Measurements from ENCODE around the gene ZNG1F. TPM values are rescaled to one million over a fixed set of nuclear protein-coding genes. Genes with fewer than 3 reads are reported as not detected.
"Not testable (repeated sequence)": the region's sequence is repeated elsewhere in the genome, so short reads cannot be mapped to it uniquely, and the experiment has no call there.

ZNG1F gene
- total and polyA plus RNA-seq, 2 experiments from 2014 or later = 2.2 to 5.7 TPM

- peak; percentile 1 for DNase-seq
- in situ Hi-C loops (cut with MboI) = no loop called here
- TF ChIP-seq EZH2phosphoT487 (IDR thresholded peaks at IDR 0.05; ENCODE audit: insufficient read depth, low read depth) = no peak
- TF ChIP-seq EZH2 (IDR thresholded peaks at IDR 0.05; ENCODE audit: insufficient read depth, poor library complexity, severe bottlenecking) = no peak
These were observed 40.6 kb upstream of the ZNG1F start for GRCh38 chr9:41229408-41230401.

GRCh38 chr9:41219831-41220230, 30.7 kb upstream of the ZNG1F start:
- H3K27me3 ChIP-seq (replicated peaks; ENCODE audit: insufficient read depth); H3K79me2 ChIP-seq (ENCODE audit: insufficient read depth); H3K4me2 ChIP-seq (ENCODE audit: unreplicated experiment); H3F3A ChIP-seq (ENCODE audit: insufficient read depth); in situ Hi-C loops (cut with MboI); H3K9ac ChIP-seq; H2AFZ ChIP-seq; H3K4me3 ChIP-seq; DNase-seq; H3K36me3 ChIP-seq (ENCODE audit: low read depth); H3K4me1 ChIP-seq (ENCODE audit: insufficient read depth); H3K9me3 ChIP-seq (ENCODE audit: low read depth); H4K20me1 ChIP-seq (ENCODE audit: insufficient read depth); H3K9me2 ChIP-seq (ENCODE audit: insufficient read depth); H3K27ac ChIP-seq: not testable (repeated sequence)
- WGBS, 2 experiments (ENCODE audit: low coverage in 1 of 2, low lambda C conversion rate in 2 of 2, missing lambda C conversion rate in 2 of 2) = 43 to 46% methylated on average over 3 to 4 of the region's 4 CpGs

More at GRCh38 chr9:41229408-41230401, 40.6 kb upstream of the ZNG1F start:
- Histone ChIP-seq H3K4me3 (no peak overlapping the region), H3K27me3 (replicated peaks; ENCODE audit: insufficient read depth) (no peaks in the 10 kb centered on the region), H3K27ac (no peak overlapping the region), H2AFZ (no peak overlapping the region), H3K9ac (no peak overlapping the region), H3K9me3 (ENCODE audit: low read depth) (no peaks in the 10 kb centered on the region), H3K4me2 (ENCODE audit: unreplicated experiment) (no peak overlapping the region), H4K20me1 (ENCODE audit: insufficient read depth) (no peaks in the 10 kb centered on the region), H3K79me2 (ENCODE audit: insufficient read depth) (no peaks in the 10 kb centered on the region), H3F3A (ENCODE audit: insufficient read depth) (no peaks in the 10 kb centered on the region), H3K9me2 (ENCODE audit: insufficient read depth) (no peaks in the 10 kb centered on the region), H3K4me1 (ENCODE audit: insufficient read depth) (no peaks in the 10 kb centered on the region), H3K36me3 (ENCODE audit: low read depth) (no peaks in the 10 kb centered on the region)
- 39% methylated on average over 7 of the region's 7 CpGs for WGBS, 2 experiments (ENCODE audit: low coverage in 1 of 2, low lambda C conversion rate in 2 of 2, missing lambda C conversion rate in 2 of 2)

GRCh38 chr9:41188439-41188838, 678 bp downstream of the ZNG1F start:
- H3K9ac ChIP-seq; H3K27ac ChIP-seq; H3K27me3 ChIP-seq (replicated peaks; ENCODE audit: insufficient read depth); H2AFZ ChIP-seq; H3F3A ChIP-seq (ENCODE audit: insufficient read depth); H3K79me2 ChIP-seq (ENCODE audit: insufficient read depth); H3K9me2 ChIP-seq (ENCODE audit: insufficient read depth); H4K20me1 ChIP-seq (ENCODE audit: insufficient read depth); H3K36me3 ChIP-seq (ENCODE audit: low read depth); DNase-seq; H3K4me3 ChIP-seq; H3K9me3 ChIP-seq (ENCODE audit: low read depth); H3K4me1 ChIP-seq (ENCODE audit: insufficient read depth); in situ Hi-C loops (cut with MboI); H3K4me2 ChIP-seq (ENCODE audit: unreplicated experiment): not testable (repeated sequence)
- WGBS, 2 experiments (ENCODE audit: low coverage in 1 of 2, low lambda C conversion rate in 2 of 2, missing lambda C conversion rate in 2 of 2) = no CpG with 5 or more reads among the region's 11 CpGs

- DNase-seq; H3K27me3 ChIP-seq (replicated peaks; ENCODE audit: insufficient read depth); H3K4me1 ChIP-seq (ENCODE audit: insufficient read depth); H3K4me2 ChIP-seq (ENCODE audit: unreplicated experiment); in situ Hi-C loops (cut with MboI); H4K20me1 ChIP-seq (ENCODE audit: insufficient read depth); H3K27ac ChIP-seq; H3K4me3 ChIP-seq; H3F3A ChIP-seq (ENCODE audit: insufficient read depth); H3K9ac ChIP-seq; H3K36me3 ChIP-seq (ENCODE audit: low read depth); H3K79me2 ChIP-seq (ENCODE audit: insufficient read depth); H2AFZ ChIP-seq; H3K9me3 ChIP-seq (ENCODE audit: low read depth); H3K9me2 ChIP-seq (ENCODE audit: insufficient read depth): not testable (repeated sequence)
- 98 to 100% methylated on average over 2 to 3 of the region's 4 CpGs for WGBS, 2 experiments (ENCODE audit: low coverage in 1 of 2, low lambda C conversion rate in 2 of 2, missing lambda C conversion rate in 2 of 2)
These were observed 14.1 kb downstream of the ZNG1F start for GRCh38 chr9:41174994-41175393.

- H3K4me3 ChIP-seq; H3K27ac ChIP-seq; H3K79me2 ChIP-seq (ENCODE audit: insufficient read depth); in situ Hi-C loops (cut with MboI); H3K9ac ChIP-seq; H3K36me3 ChIP-seq (ENCODE audit: low read depth); H3F3A ChIP-seq (ENCODE audit: insufficient read depth); H3K9me3 ChIP-seq (ENCODE audit: low read depth); H3K9me2 ChIP-seq (ENCODE audit: insufficient read depth); H3K4me1 ChIP-seq (ENCODE audit: insufficient read depth); H2AFZ ChIP-seq; H4K20me1 ChIP-seq (ENCODE audit: insufficient read depth); DNase-seq; H3K27me3 ChIP-seq (replicated peaks; ENCODE audit: insufficient read depth); H3K4me2 ChIP-seq (ENCODE audit: unreplicated experiment): not testable (repeated sequence)
- WGBS, 2 experiments (ENCODE audit: low coverage in 1 of 2, low lambda C conversion rate in 2 of 2, missing lambda C conversion rate in 2 of 2) = 90% methylated on average over 13 of the region's 18 CpGs; no CpG with 5 or more reads in 1 of the 2 experiments
These were observed 39.0 kb downstream of the ZNG1F start for GRCh38 chr9:41150116-41150515.

GRCh38 chr9:41141878-41142277, 47.2 kb downstream of the ZNG1F start:
- H3K9me2 ChIP-seq (ENCODE audit: insufficient read depth); H3K9ac ChIP-seq; DNase-seq; H3K79me2 ChIP-seq (ENCODE audit: insufficient read depth); H3K36me3 ChIP-seq (ENCODE audit: low read depth); H3K9me3 ChIP-seq (ENCODE audit: low read depth); H3K4me1 ChIP-seq (ENCODE audit: insufficient read depth); H3F3A ChIP-seq (ENCODE audit: insufficient read depth); H3K27me3 ChIP-seq (replicated peaks; ENCODE audit: insufficient read depth); H3K27ac ChIP-seq; in situ Hi-C loops (cut with MboI); H2AFZ ChIP-seq; H3K4me3 ChIP-seq; H3K4me2 ChIP-seq (ENCODE audit: unreplicated experiment); H4K20me1 ChIP-seq (ENCODE audit: insufficient read depth): not testable (repeated sequence)
- 97 to 98% methylated on average over 2 of the region's 2 CpGs for WGBS, 2 experiments (ENCODE audit: low coverage in 1 of 2, low lambda C conversion rate in 2 of 2, missing lambda C conversion rate in 2 of 2)

GRCh38 chr9:41128581-41128980, 60.5 kb downstream of the ZNG1F start, which contains the start of gene FOXD4L6:
Gene FOXD4L6, minus strand, starts transcription at chr9:41128681. Its CDS starts 298 bp downstream, at chr9:41128383.
- H3K36me3 ChIP-seq (ENCODE audit: low read depth); H3K9ac ChIP-seq; DNase-seq; H3K4me3 ChIP-seq; H3K4me2 ChIP-seq (ENCODE audit: unreplicated experiment); H4K20me1 ChIP-seq (ENCODE audit: insufficient read depth); H2AFZ ChIP-seq; H3K4me1 ChIP-seq (ENCODE audit: insufficient read depth); H3K27ac ChIP-seq; H3K9me2 ChIP-seq (ENCODE audit: insufficient read depth); H3K79me2 ChIP-seq (ENCODE audit: insufficient read depth); H3F3A ChIP-seq (ENCODE audit: insufficient read depth); H3K27me3 ChIP-seq (replicated peaks; ENCODE audit: insufficient read depth); H3K9me3 ChIP-seq (ENCODE audit: low read depth); in situ Hi-C loops (cut with MboI): not testable (repeated sequence)
- WGBS, 2 experiments (ENCODE audit: low coverage in 1 of 2, low lambda C conversion rate in 2 of 2, missing lambda C conversion rate in 2 of 2) = 48 to 80% methylated on average over 1 to 2 of the region's 15 CpGs
